ENCODE measurements around the gene NAA10.
A peak's percentile ranks its signal among the peaks of the same experiment; 100 is the strongest.

The NAA10 gene

DNA sequence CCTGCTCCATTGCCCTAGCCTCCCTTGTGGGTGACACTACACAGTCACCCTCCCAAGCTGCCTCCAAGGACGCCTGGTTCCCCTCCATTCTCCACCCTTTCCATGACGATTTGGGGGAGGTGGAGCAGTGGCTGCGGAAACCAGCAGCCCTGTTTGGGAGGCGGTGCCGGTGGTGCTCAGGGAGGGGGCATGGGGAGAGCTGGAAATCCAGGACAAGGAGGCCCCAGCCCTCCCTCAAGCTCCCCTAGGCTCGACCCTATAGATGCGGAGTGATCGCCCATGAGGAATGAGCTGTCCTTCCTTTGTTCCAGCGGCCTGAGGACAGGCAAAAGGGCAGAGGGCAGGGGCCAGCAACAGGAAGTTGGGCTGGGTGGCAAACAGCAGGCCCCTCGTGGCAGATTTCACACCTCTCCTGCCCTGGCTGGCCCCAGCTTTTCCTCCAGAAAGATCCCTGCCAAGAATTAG, 13.2 kb upstream of the NAA10 start:
- no peak for DNase-seq (ENCODE audit: low read depth)

GRCh38 chrX:153947009-153947769, 12.4 kb upstream of the NAA10 start:
- peak; percentile 68 for DNase-seq (ENCODE audit: low read depth)

DNA sequence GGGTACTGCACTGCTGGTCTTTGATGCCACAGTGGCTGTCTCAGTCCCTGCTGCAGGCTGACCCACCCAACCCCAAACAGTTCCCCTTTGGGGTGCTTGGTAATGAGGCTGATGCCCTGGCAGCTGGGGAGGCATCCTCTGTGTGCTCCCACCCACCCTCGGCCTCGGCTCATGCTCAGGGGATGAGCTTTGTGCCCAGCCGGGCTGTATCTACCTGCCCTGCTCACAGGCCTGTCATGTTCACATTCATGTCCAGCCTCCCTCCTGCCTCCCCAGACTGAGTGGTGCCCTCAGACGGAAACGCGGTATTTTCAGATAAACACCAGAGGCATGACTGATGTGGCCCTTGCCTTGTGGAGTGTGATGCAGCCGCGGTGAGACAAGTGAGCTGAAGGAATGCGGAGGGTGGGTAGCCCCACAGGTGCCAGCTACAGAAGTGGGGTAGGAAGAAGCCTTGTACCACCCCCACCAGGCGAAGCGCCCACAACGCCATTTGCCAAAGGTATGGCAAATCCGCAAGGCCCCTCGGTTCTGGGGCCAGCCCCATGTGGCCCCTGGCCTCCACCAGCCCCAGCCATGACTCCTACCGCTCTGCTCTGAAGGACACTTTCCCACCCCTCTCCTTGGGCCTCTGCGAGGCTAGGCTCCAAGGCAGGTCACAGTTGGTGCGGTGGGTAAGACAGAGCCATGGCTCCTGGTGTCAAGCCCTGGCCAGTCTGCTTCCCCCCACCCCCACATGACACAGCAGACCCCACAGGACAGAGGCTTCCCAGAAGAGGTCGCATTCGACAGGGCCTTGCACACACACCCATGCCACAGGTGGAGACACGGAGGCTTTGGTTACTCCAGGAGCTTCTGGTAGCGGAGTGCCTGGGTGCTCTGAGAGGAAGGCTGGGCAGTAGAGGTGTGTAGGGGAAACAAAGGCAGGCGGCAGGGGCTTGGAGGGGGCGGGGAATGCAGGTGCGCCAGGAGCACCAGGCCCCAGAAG, 11.4 kb upstream of the NAA10 start:
- DNase-seq (ENCODE audit: low read depth), result no peak

DNA sequence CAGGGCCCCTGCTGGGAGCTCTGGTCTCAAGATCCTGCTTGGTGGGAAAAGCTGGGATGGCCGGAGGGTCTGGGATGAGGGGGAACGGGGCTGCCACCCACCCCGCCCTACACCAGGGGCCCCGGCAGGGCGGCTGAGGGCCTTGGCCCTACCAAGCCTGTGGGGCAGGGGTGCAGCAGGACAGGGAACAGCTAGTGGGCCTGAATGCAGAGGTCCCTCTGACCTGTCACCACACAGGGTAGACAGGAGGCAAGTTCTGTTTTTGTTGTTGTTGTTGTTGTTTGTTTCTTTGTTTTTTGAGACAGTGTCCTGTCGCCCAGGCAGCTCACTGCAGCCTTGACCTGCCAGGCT, 9.9 kb upstream of the NAA10 start:
- no peak for DNase-seq (ENCODE audit: low read depth)

DNA sequence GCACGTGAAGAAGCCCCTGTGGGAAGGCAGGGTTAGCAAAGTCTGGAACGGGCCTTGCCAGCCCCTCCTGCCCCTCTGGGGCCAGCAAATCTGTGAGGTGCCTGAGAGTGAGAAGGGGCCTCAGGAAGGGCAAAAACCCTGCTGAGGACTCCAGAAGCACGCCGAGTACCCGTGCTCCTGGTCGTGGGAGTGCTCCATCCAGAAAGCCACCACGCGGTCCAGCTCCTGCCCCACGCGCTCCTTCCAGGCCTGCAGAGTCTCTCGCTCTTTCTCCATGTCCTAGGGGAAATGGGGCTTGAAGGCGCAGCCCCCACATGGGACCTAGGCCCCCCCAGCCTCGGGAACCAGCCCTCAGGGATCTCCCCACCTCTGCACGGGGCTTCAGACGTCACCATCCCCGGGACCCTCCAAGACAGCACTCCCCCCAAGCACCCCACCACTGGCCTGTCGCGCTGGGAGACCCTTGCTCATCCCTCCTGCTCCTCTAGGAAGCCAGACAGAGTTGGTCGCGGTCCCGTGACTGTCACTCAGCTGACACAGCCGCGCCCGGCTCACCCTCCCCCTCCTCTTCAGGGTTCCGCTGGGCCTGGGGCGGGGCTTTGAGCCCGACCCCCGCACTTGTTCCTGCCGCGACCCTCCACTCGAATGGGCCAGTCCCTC, 9.4 kb upstream of the NAA10 start, which contains the start of gene RENBP:
Gene RENBP (minus strand): TSS at position 504 of the 660 bp plus-strand sequence. CDS start 33 bp downstream, at position 471.
- no peak for DNase-seq (ENCODE audit: low read depth)

DNA sequence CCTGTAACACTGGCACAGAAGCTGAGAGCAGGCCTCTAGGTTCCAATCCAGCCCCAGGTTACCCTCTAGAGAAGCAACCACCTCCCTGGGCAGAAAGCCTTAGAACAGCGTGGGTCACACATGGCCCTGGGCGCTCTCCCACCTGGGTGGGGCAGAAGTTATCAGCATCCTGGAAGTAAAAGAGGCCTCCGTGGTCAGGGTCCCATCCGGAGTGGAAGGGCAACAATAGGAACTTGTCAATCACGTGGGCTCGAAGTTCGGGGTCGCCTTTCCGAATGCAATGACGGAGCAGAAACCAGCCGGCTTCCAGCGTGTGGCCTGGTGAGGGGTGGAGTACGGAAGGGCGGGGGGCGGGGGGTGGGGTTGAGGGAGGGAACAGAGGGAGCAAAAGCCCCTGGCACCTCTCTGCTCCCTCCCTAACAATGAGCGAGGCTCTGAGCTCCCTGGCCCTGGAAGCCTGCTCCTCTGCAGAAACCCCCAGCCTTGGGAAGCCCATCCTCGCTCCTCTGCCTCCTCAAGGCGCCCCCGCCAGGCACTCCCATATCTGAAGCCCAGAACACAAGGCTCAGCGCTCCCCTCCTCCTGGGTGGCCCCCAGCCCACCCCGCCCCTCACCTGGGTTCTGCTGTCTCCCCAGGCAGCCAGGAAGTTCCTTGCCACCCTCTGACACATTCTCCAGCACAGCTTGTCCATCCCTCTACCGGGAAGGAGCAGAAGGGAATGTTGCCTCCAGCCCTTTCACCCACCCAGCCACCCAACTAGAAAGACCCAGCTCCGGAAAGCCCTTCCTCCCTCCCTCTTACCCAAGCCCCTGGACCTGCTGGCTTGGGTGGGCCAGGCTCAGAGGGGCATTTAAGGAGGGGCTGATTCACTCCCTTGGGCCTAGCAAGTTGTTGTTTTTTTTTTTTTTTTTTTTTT, 6.8 kb upstream of the NAA10 start:
- no peak for DNase-seq (ENCODE audit: low read depth)

- no peak for DNase-seq (ENCODE audit: low read depth)
These were observed 4.7 kb upstream of the NAA10 start for GRCh38 chrX:153939573-153939972.

DNA sequence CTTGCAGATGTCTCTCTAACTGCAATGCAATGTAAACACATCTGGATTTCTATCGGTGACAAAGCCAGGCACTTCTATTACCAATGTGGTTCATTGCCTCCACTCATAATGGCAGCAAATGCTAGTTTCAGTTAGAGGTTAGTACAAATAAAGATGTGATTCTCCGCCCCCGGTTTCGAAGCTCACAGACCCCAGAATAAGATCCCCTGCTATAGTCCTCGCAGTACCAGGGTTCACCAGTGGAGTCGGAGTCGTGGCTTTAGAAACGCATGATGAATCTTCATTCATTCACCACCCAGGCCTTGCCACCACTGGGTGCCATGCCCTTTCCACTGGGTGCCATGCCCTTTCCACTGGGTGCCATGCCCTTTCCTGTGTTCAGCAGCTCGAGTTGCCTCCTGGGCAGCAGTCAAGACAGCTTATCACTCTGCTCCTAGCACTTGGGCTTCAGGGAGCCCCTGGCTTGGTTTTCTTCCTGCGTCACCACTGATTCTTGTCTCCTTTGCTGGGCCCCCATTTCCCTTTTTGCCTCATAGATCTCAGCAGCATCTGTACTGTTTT, 3.5 kb upstream of the NAA10 start:
- no peak for DNase-seq (ENCODE audit: low read depth)

DNA sequence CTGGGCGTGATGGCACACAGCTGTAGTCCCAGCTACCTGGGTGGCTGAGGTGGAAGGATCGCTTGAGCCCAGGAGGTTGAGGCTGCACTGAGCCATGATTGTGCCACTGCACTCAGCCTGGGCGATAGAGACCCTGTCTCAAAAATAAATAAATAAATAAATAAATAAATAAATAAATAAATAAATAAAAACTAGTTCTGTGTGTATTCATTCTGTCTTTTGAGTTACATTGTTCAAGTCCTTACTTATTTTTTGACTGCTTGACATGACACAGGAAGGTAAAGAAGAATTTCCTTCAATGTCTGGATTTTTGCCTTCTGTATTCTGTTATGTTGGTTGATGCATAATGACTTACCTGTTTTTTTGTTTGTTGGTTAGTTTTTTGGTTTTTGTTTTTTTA, 2.2 kb upstream of the NAA10 start:
- DNase-seq (ENCODE audit: low read depth), result no peak

DNA sequence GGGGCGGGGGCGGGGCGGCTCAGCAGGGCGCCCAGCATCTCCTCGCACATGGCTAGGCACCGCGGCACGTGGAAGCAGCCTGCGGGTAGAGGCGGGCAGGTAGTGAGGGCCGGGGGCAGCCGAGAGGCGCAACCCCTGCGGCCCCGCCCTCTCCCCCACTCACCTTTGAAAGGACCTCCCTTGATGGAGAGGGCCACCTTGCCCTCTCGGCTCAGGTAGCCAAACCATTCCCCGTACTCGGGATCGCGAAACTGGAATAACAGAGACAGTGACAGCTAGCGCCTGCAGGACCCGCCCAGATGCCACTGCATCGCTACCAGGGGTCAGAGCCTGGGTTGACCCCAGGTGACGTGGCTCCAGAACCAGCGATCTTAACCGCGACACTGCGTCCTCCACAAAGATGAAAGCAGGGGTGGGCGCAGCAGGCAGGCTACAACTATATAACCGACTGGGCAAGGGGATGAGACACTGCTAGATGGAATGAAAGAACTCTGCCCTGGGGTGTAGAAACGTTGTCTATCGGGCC, 552 bp upstream of the NAA10 start:
- DNase-seq (ENCODE audit: low read depth), result no peak

DNA sequence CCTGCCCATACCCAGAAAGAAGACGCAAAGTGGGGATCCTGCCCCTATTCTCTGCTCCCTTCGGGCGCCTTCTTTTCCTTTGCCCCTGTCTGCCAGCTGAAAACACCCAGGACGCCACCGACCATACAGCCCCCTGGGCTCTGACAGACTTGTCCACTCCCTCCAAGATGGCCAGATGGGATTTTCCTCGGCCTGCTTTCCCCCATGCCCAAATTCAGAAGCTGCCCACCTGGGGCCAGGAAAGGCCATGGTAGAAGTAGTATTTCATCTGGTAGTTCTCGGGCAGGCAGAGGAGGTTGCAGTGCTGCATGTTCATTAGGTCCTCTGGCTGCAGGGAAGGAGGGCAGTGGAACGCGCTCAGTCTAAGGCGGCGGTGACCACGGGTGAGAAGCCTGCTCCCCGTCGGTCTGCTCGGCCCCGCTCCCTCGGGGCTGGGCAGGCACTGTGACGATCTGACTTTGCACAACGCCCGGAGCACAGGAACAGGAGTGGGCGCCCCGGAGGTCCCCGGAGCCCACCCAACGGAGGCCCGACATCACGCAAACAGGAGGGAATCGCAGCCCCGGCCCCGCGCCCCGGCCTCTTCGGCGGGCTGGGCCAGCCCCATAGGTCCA, 582 bp downstream of the NAA10 start:
- DNase-seq (ENCODE audit: low read depth), result no peak

DNA sequence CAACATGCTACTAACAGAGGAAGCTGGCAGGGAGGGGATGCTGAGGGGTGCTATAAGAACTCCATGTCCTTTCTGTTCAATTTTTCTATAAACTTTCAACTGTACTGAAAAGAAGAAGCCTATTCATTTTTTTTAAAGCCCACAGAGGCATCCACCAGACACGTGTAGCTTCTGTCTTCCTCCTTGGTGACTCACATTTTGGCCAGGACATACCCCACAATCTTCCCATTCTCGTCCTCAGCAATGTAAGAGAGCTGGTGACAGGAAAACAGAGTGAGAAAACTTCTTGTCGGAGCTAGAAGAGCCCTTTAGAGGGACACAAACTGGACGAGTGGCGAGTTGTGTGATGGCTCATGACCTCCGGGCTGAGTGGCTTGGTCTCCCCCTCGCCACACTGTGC, 1.1 kb downstream of the NAA10 start:
- no peak for DNase-seq (ENCODE audit: low read depth)

GRCh38 chrX:153932220-153932915, 2.5 kb downstream of the NAA10 start:
- no peak for DNase-seq (ENCODE audit: low read depth)

DNA sequence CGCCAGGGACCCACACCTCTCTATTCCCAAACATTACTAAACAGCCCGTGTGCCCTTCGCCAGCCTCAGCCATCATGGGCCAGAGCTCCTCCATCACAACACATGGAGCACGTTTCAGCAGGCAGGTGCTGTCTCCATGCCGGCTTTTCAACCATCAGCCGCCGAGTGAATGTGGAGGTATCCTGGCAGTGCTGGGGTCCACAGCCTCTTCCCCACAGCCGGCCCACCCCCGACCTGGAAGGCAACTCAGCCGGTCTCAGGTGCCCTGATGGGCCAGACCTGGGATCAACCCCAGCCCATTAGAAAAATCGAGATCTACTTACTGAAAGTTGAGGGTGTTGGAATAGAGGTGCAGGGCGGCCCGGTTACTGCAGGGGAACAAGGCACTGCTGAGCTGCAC, 3.1 kb downstream of the NAA10 start:
- DNase-seq (ENCODE audit: low read depth), result no peak

DNA sequence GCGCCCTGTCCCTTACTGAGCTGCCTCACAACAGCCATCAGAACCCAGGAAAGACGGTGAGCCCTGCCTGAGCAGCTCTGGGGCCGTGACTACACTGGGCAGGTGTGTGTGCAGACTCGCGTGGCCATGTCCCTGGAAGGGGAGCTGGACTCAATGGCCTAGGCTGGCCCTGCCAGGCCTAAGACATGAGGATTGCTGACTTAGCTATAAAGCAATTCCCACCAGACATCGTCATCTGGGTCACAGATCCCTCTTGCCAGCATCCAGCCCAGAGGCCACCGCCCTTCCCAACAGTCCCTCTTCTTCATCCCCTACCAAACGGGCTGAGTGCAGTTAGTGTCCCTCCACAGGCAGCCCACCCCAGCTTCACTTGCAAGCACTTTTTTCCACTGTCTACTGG, 3.7 kb downstream of the NAA10 start:
- DNase-seq (ENCODE audit: low read depth), result no peak

GRCh38 chrX:153930011-153930910, 4.6 kb downstream of the NAA10 start:
- no peak for DNase-seq (ENCODE audit: low read depth)

GRCh38 chrX:153929576-153929975, 5.3 kb downstream of the NAA10 start:
- no peak for DNase-seq (ENCODE audit: low read depth)

DNA sequence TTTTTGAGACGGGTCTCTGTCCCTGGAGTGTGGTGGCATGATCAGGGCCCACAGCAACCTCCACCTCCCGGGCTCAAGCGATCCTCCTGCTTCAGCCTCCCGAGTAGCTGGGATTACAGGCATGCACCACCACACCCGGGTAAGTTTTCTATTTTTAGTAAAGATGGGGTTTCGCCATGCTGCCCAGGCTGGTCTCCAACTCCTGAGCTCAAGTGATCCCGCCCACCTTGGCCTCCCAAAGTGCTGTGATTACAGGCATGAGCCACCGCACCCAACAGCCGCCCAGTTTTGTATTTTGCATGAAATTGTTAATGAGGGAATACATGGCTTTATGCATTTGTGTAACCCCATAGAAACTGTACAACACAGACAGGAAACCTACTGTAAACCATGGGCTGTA, 6.0 kb downstream of the NAA10 start:
- no peak for DNase-seq (ENCODE audit: low read depth)
